Muscle layer of duodenum (tissue), 2 donors: ENCODE measurements around the gene RANGAP1.

Source experiments
- H3K27ac ChIP-seq: one replicate; pipeline ENCODE4 v1.7.0; 2013; ENCODE audit warnings: mild to moderate bottlenecking, low read length
- H3K27me3 ChIP-seq: one replicate; pipeline ENCODE4 v1.7.0; 2013; ENCODE audit warnings: low read depth, mild to moderate bottlenecking, control low read depth, low read length
- H3K36me3 ChIP-seq, 2 donors: one replicate each; pipeline ENCODE4 v1.7.0; 2013; ENCODE audit warnings: low read length in 2 of 2, control low read depth in 1 of 2, mild to moderate bottlenecking in 1 of 2; ENCODE audit not compliant: insufficient read depth in 2 of 2, control insufficient read depth in 1 of 2
- H3K4me1 ChIP-seq, 2 donors: one replicate each; pipeline ENCODE4 v1.7.0; 2013; ENCODE audit warnings: low read length in 2 of 2, mild to moderate bottlenecking in 2 of 2, control low read depth in 1 of 2, moderate library complexity in 1 of 2; ENCODE audit not compliant: insufficient read depth in 2 of 2, control insufficient read depth in 1 of 2
- H3K4me3 ChIP-seq, 2 donors: one replicate each; pipeline ENCODE4 v1.7.0; 2013; ENCODE audit warnings: low read length in 2 of 2, low read depth in 1 of 2, mild to moderate bottlenecking in 1 of 2
- H3K9me3 ChIP-seq, 2 donors: one replicate each; pipeline ENCODE4 v1.7.0; 2013; ENCODE audit warnings: low read length in 2 of 2, control low read depth in 1 of 2, mild to moderate bottlenecking in 1 of 2; ENCODE audit not compliant: control insufficient read depth in 1 of 2
- donor health status: healthy.

Gene RANGAP1

GRCh38 chr22:41229730-41230400 is 56.1 kb downstream of the RANGAP1 start:
- Histone ChIP-seq H3K27ac (no peak overlapping the region), H3K4me3 (no peak overlapping the region), H3K27me3 (no peaks in the 10 kb centered on the region), H3K4me1 (no peaks in the 10 kb centered on the region), H3K9me3 (no peaks in the 10 kb centered on the region), H3K36me3 (peaks cover 26 to 54% of the 10 kb centered on the region in 2 donors)

- peaks cover 29 to 61% of the 10 kb centered on the region in 2 donors for H3K36me3 ChIP-seq
- no peaks in the 10 kb centered on the region for H3K9me3 ChIP-seq
- no peaks in the 10 kb centered on the region for H3K27me3 ChIP-seq
- H3K4me3 ChIP-seq = no peak overlapping the region
- H3K27ac ChIP-seq = no peak overlapping the region
- H3K4me1 ChIP-seq = no peaks in the 10 kb centered on the region
Observed at GRCh38 chr22:41229215-41229614, 56.8 kb downstream of the RANGAP1 start.

- no peak overlapping the region for H3K27ac ChIP-seq
- H3K4me3 ChIP-seq = no peak overlapping the region
- H3K9me3 ChIP-seq = no peaks in the 10 kb centered on the region
- peaks cover 42 to 79% of the 10 kb centered on the region in 2 donors for H3K36me3 ChIP-seq
- no peaks in the 10 kb centered on the region for H3K27me3 ChIP-seq
- H3K4me1 ChIP-seq = no peaks in the 10 kb centered on the region
Observed at GRCh38 chr22:41226723-41227655, 59.0 kb downstream of the RANGAP1 start.

- H3K36me3 ChIP-seq = peaks cover 40 to 71% of the 10 kb centered on the region in 2 donors
- no peaks in the 10 kb centered on the region for H3K27me3 ChIP-seq
Observed at GRCh38 chr22:41223535-41223934, 62.5 kb downstream of the RANGAP1 start.

GRCh38 chr22:41222846-41223507 is 63.0 kb downstream of the RANGAP1 start:
- Histone ChIP-seq H3K4me1 (peaks cover 0 to 1% of the 10 kb centered on the region in 2 donors), H3K36me3 (peaks cover 40 to 67% of the 10 kb centered on the region in 2 donors), H3K27ac (no peak overlapping the region), H3K9me3 (no peaks in the 10 kb centered on the region), H3K27me3 (no peaks in the 10 kb centered on the region), H3K4me3 (no peak overlapping the region)

More at GRCh38 chr22:41223535-41223934, 62.5 kb downstream of the RANGAP1 start:
- Histone ChIP-seq H3K4me1 (no peaks in the 10 kb centered on the region), H3K9me3 (no peaks in the 10 kb centered on the region), H3K27ac (no peak overlapping the region), H3K4me3 (no peak overlapping the region)

DNA sequence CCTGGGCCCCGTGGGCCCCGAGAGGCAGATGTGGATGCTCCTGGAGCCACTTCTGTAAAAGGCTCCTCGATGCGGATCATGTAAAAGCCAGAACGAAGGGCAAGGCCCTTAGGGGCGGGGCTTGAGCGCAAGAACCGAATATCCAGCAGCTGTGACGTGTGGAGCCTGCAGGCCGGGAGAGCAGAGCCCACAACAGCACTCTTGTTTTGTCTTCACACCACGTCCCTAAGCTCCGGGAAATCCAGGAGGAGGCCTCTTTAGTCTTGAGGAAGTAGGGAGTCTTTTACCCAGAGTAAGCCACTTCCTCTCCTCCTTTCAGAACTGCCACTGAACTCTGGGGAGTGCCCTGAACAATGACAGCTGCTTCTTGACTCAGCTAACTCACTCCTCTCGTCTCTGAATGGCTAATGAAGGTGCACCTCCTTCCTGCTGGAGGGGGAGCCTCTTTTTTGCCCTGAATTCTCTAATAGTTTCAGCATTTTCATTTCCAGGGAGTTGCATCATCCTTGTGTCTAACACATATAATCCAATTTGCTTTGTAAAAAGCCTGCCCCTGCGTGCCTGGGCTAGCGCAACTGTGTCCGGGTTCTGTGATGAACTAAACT is 68.3 kb downstream of the RANGAP1 start:
- Histone ChIP-seq H3K4me3 (peak overlapping the region; percentile 28 to 33), H3K27me3 (no peaks in the 10 kb centered on the region), H3K27ac (peak overlapping the region; percentile 77), H3K4me1 (peaks cover 6 to 12% of the 10 kb centered on the region in 2 donors), H3K9me3 (no peaks in the 10 kb centered on the region), H3K36me3 (peaks cover 28 to 36% of the 10 kb centered on the region in 2 donors)

DNA sequence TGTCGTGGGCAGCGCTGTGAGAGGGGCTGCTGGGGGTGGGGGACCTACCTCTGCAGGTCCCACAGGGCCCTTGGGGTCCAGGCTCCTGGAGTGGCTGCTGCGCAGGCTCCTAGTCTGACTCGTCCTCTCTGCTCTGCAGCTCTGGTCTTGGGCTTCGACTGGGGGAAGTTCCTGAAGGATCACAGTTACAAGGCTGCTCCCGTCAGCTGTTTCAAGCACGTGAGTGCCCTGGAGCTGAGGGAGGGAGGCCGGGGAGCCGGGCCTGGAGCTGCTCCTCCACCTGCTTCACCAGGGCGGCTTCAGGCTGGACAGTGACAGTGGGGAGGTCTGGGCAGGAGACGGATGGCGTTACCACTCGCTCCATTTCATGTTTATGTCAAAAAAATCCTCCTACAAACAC is 69.0 kb downstream of the RANGAP1 start:
- Histone ChIP-seq H3K36me3 (peaks cover 24 to 33% of the 10 kb centered on the region in 2 donors), H3K4me3 (peak overlapping the region; percentile 28 to 33), H3K9me3 (no peaks in the 10 kb centered on the region), H3K4me1 (peaks cover 6 to 12% of the 10 kb centered on the region in 2 donors), H3K27ac (peak overlapping the region; percentile 77), H3K27me3 (no peaks in the 10 kb centered on the region)

GRCh38 chr22:41215926-41216325 is 70.1 kb downstream of the RANGAP1 start:
- Histone ChIP-seq H3K4me1 (peaks cover 6 to 12% of the 10 kb centered on the region in 2 donors), H3K27ac (no peak overlapping the region), H3K27me3 (no peaks in the 10 kb centered on the region), H3K36me3 (peaks cover 18 to 25% of the 10 kb centered on the region in 2 donors), H3K9me3 (no peaks in the 10 kb centered on the region), H3K4me3 (peak overlapping the region in 1 of 2 donors; percentile 8)

DNA sequence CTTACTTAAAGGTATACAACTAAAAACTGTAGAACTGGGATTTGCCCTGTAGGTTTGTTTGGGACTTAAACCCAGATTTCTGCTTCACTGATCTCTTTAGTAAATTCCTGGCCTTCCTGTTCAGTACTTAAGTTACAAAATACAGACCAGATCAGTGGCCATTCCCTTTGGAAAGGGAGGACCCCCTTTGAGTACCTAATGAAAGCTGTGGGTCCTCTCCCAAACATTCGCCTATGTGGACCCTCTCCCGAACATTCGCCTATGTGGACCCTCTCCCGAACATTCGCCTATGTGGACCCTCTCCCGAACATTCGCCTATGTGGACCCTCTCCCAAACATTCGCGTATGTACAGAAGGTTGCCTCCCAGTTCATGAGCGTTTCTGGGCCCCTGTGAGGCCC is 70.6 kb downstream of the RANGAP1 start:
- Histone ChIP-seq H3K4me3 (no peak overlapping the region), H3K4me1 (peaks cover 6 to 12% of the 10 kb centered on the region in 2 donors), H3K36me3 (peaks cover 14 to 20% of the 10 kb centered on the region in 2 donors), H3K27me3 (no peaks in the 10 kb centered on the region), H3K9me3 (no peaks in the 10 kb centered on the region), H3K27ac (no peak overlapping the region)

GRCh38 chr22:41206719-41207118 is 79.3 kb downstream of the RANGAP1 start:
- Histone ChIP-seq H3K4me3 (no peak overlapping the region), H3K36me3 (peaks cover 3 to 15% of the 10 kb centered on the region in 2 donors), H3K27me3 (no peaks in the 10 kb centered on the region), H3K9me3 (no peaks in the 10 kb centered on the region), H3K4me1 (peaks cover 0 to 11% of the 10 kb centered on the region in 2 donors), H3K27ac (no peak overlapping the region)
